Endothelial cell of umbilical vein (primary cell): ENCODE results near the gene AKAP6.

Experiments
- POLR2A ChIP-seq: IDR thresholded peaks from 2 replicates; pipeline ENCODE4 v1.6.1; 2012; ENCODE audit warnings: low read depth, mild to moderate bottlenecking, control low read depth, low read length
- TF ChIP-seq, protein P1 (sequence below), 2 donors: IDR thresholded peaks; 1 replicate in 1 of 2; 2 replicates in 1 of 2; pipeline ENCODE4 v1.5.1; 2011; ENCODE audit warnings: low read length in 2 of 2, mild to moderate bottlenecking in 2 of 2, moderate library complexity in 2 of 2, control low read depth in 1 of 2, inconsistent platforms in 1 of 2, low read depth in 1 of 2; ENCODE audit not compliant: insufficient read depth in 1 of 2; ENCODE audit errors: extremely low read depth in 1 of 2
- TF ChIP-seq, protein P2 (sequence below): IDR thresholded peaks from 2 replicates; pipeline ENCODE4 v1.6.1; 2011; ENCODE audit not compliant: insufficient read depth, insufficient read length

DNA sequence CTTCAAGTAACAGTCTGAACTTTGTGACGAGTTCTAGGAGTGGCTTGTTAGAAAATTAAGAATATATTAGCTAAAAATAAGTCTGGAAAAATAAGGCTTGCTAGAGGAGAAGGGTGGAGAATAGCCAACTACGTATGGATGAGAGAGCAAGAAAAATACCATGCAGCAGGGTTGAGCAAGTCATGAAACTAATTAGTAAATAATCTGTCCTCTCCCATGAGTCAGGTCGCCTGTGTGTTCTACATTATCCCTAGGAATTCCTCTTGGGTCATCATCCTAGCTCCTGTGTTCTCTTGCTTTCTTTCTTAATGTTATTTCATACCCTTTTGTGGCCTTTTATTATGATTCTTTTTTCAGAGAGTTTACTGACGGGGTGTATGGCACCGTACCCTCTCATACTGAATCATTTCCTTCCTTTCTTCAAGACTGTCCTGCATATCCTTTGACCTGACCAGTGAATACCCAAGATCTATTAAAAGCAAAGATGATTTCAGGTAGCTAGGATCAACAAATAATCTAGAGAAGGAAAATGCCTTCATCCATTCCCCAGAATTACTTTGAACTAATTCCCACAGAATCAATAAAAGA is 432.4 kb downstream of the AKAP6 start:
- TF ChIP-seq, protein P1, sequence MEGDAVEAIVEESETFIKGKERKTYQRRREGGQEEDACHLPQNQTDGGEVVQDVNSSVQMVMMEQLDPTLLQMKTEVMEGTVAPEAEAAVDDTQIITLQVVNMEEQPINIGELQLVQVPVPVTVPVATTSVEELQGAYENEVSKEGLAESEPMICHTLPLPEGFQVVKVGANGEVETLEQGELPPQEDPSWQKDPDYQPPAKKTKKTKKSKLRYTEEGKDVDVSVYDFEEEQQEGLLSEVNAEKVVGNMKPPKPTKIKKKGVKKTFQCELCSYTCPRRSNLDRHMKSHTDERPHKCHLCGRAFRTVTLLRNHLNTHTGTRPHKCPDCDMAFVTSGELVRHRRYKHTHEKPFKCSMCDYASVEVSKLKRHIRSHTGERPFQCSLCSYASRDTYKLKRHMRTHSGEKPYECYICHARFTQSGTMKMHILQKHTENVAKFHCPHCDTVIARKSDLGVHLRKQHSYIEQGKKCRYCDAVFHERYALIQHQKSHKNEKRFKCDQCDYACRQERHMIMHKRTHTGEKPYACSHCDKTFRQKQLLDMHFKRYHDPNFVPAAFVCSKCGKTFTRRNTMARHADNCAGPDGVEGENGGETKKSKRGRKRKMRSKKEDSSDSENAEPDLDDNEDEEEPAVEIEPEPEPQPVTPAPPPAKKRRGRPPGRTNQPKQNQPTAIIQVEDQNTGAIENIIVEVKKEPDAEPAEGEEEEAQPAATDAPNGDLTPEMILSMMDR (IDR thresholded peaks at IDR 0.05; ENCODE audit: extremely low read depth in 1 of 2, insufficient read depth in 1 of 2, low read depth in 1 of 2, low read length in 2 of 2) = no peak
- no peak for TF ChIP-seq POLR2A
- TF ChIP-seq, protein P2, sequence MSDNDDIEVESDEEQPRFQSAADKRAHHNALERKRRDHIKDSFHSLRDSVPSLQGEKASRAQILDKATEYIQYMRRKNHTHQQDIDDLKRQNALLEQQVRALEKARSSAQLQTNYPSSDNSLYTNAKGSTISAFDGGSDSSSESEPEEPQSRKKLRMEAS = no peak
